ENCODE results near the gene SLC2A10.
A peak's percentile ranks its signal among the peaks of the same experiment; 100 is the strongest.

Gene SLC2A10

DNA sequence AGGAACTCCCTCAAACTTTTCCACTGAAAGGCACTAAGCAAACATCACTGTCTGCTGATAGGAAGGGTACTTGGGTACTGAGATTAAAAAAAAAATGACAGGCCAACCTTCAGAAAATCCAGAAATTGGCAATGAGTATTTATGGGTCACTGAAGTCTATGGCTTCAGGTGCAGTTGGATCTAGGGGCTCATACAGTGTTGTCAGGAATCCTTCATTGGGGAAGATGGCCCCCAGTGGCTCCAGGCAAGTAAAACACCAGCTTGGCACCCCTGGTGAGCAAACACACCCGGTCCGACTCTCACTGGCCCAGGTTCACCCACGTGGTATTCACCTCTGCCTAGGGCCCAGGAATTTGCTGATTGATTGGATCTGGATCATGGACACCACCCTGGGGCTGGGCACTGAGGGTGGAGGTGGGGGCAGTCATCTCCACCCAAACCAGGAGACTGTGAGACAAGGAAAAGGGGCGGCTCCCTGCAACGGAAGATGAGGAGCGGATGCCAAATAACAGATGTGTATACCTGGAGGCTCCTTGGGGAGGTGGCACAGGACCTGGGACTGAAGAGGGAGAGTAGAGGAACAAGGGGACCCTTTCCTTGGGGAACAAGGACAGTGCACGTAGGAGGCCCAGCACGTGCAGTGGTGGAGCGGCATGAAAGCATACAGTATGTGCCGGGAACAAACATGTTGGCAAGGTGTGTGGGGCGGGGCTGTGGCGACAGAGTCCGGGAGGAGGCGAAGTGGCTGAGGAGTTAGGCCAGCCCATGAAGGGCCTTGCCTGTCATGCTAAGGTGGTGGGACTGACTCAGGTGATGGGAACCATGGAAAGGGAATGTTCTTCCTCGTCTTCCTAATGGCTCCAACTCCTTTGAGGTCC lies 4.7 kb downstream of the SLC2A10 start:
- no peaks in the 10 kb centered on the region for H3K36me3 ChIP-seq (ENCODE audit: control insufficient read depth in 2 of 2, insufficient read depth in 2 of 2, low read length in 2 of 2)
- peaks cover 21 to 37% of the 10 kb centered on the region in 2 donors for H3K4me1 ChIP-seq (ENCODE audit: control insufficient read depth in 2 of 2, insufficient read depth in 2 of 2, low read length in 2 of 2)
- H3K9ac ChIP-seq (ENCODE audit: low read depth in 1 of 2, low read length in 2 of 2) = peak overlapping the region in 1 of 2 donors; percentile 23
- peak overlapping the region; percentile 67 for H3K27ac ChIP-seq (ENCODE audit: low read depth in 2 of 2, low read length in 2 of 2)
- H3K9me3 ChIP-seq (ENCODE audit: control insufficient read depth in 2 of 2, low read length in 2 of 2) = no peaks in the 10 kb centered on the region
- H3K27me3 ChIP-seq (ENCODE audit: control insufficient read depth in 2 of 2, insufficient read depth in 2 of 2, low read length in 2 of 2) = no peaks in the 10 kb centered on the region
- peak overlapping the region in 1 of 2 donors; percentile 54 for H3K4me3 ChIP-seq (ENCODE audit: low read length in 2 of 2)

DNA sequence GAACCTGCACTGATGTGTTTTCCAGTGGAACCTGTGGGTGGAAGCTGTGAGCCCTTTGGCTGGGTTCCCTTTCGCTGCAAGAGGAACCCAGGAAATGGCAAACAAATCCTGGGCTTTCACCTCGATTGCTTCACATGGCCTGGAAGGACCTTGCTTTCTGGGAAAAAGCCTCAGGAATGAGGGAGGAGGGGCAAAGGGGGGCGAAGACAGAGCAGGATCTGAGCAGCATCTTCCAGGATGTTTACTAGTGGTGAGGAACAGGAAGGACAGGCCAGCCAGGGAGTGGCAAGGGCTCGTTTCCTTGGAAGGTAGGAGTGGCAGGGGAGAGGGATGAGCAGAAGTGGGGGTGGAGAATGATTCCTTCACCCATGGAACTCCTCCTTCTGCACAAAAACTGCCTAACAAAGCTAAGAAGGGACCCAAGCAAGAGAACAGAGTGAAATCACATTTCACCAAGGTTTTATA lies 5.9 kb downstream of the SLC2A10 start:
- H3K36me3 ChIP-seq (ENCODE audit: control insufficient read depth in 2 of 2, insufficient read depth in 2 of 2, low read length in 2 of 2) = no peaks in the 10 kb centered on the region
- no peaks in the 10 kb centered on the region for H3K27me3 ChIP-seq (ENCODE audit: control insufficient read depth in 2 of 2, insufficient read depth in 2 of 2, low read length in 2 of 2)
- H3K4me1 ChIP-seq (ENCODE audit: control insufficient read depth in 2 of 2, insufficient read depth in 2 of 2, low read length in 2 of 2) = peaks cover 16 to 34% of the 10 kb centered on the region in 2 donors
- H3K4me3 ChIP-seq (ENCODE audit: low read length in 2 of 2) = no peak overlapping the region
- H3K27ac ChIP-seq (ENCODE audit: low read depth in 2 of 2, low read length in 2 of 2) = peak overlapping the region; percentile 67
- peak overlapping the region in 1 of 2 donors; percentile 23 for H3K9ac ChIP-seq (ENCODE audit: low read depth in 1 of 2, low read length in 2 of 2)
- no peaks in the 10 kb centered on the region for H3K9me3 ChIP-seq (ENCODE audit: control insufficient read depth in 2 of 2, low read length in 2 of 2)

DNA sequence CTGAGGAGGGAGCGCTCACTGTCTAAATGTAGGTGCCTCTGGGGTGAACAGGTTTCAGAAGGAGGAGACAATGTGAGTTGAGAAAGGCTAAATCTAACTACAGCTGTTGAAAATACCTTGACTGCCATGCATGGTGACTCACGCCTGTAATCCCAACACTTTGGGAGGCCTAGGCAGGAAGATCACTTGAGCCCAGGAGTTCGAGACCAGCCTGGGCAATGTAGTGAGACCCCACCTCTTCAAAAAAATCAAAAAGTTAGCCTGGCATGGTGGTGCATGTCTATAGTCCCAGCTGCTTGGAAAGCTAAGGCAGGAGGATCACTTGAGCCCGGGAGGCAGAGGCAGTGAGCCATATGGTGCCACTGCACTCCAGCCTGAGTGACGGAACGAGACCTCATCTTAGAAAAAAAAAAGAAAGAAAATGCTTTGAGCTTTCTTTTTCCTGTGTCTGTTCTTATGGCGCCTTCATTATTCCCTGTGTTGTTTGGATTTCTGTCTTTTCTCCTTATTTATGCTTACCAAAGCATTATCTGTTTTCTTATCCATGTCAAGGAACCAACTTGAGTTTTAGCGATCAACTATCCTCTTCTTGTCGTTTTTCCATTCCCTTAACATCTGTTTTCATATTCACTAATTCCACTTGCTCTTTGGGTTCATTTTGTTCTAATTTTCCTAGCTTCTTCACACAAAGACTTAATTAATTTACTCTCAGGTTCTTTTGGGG lies 8.5 kb downstream of the SLC2A10 start:
- Histone ChIP-seq H3K36me3 (ENCODE audit: control insufficient read depth in 2 of 2, insufficient read depth in 2 of 2, low read length in 2 of 2) (no peaks in the 10 kb centered on the region), H3K27ac (ENCODE audit: low read depth in 2 of 2, low read length in 2 of 2) (no peak overlapping the region), H3K4me3 (ENCODE audit: low read length in 2 of 2) (no peak overlapping the region), H3K9ac (ENCODE audit: low read depth in 1 of 2, low read length in 2 of 2) (no peak overlapping the region), H3K9me3 (ENCODE audit: control insufficient read depth in 2 of 2, low read length in 2 of 2) (no peaks in the 10 kb centered on the region), H3K4me1 (ENCODE audit: control insufficient read depth in 2 of 2, insufficient read depth in 2 of 2, low read length in 2 of 2) (peaks cover 12 to 22% of the 10 kb centered on the region in 2 donors), H3K27me3 (ENCODE audit: control insufficient read depth in 2 of 2, insufficient read depth in 2 of 2, low read length in 2 of 2) (no peaks in the 10 kb centered on the region)

DNA sequence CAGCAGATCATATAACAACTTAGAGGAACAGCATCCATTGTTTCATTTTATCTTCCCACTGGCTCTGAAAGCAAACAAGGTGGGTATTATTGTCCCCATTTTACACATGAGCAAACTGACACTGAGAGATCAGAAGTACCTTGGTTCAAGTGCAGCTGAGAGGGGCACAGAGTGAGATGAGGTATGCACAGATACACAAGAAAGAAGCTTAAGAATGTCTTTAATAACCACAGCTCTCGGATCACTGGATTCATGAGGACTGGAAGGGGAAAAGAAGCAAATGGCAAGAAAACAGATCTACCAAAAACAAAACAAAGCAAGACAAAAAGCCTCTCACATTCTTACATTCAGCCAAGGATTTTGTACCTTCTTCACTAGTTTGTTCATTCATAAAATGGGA lies 10.6 kb downstream of the SLC2A10 start:
- H3K27ac ChIP-seq (ENCODE audit: low read depth in 2 of 2, low read length in 2 of 2) = no peak overlapping the region

DNA sequence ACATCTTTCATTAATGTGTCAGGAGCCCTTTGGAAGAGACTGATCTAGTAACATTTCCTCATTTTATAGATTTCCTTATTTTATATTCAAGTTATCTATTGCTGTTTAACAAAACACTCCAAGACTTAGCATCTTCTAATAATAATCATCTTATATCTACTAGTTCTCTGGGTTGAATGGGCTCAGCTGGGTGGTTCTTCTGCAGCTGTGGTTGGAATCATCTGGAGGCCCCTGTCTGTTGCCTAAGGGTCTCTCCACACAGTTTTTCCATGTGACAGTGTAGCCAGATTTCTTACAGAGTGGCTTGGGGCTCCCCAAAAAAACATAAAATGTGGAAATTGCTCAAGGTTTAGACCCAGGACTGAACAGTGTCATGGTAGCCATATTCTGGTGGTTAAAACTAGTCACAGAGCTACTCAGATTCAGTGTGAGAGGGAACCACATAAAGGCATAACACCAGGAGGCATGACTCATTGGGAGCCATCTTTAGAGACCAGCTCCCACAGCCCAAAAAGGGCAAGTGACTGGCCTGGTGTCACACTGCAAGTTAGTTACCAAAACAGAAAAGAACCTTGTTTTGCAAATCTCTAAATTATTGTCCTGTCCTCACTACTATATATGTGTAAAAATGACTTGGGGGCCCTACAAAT lies 11.5 kb downstream of the SLC2A10 start:
- no peak overlapping the region for H3K27ac ChIP-seq (ENCODE audit: low read depth in 2 of 2, low read length in 2 of 2)
- no peak overlapping the region for H3K4me3 ChIP-seq (ENCODE audit: low read length in 2 of 2)
- no peaks in the 10 kb centered on the region for H3K27me3 ChIP-seq (ENCODE audit: control insufficient read depth in 2 of 2, insufficient read depth in 2 of 2, low read length in 2 of 2)
- H3K9ac ChIP-seq (ENCODE audit: low read depth in 1 of 2, low read length in 2 of 2) = no peak overlapping the region
- H3K36me3 ChIP-seq (ENCODE audit: control insufficient read depth in 2 of 2, insufficient read depth in 2 of 2, low read length in 2 of 2) = no peaks in the 10 kb centered on the region
- no peaks in the 10 kb centered on the region for H3K9me3 ChIP-seq (ENCODE audit: control insufficient read depth in 2 of 2, low read length in 2 of 2)
- no peaks in the 10 kb centered on the region for H3K4me1 ChIP-seq (ENCODE audit: control insufficient read depth in 2 of 2, insufficient read depth in 2 of 2, low read length in 2 of 2)

More for the DNA sequence above, 10.6 kb downstream of the SLC2A10 start:
- Histone ChIP-seq H3K9me3 (ENCODE audit: control insufficient read depth in 2 of 2, low read length in 2 of 2) (no peaks in the 10 kb centered on the region), H3K36me3 (ENCODE audit: control insufficient read depth in 2 of 2, insufficient read depth in 2 of 2, low read length in 2 of 2) (no peaks in the 10 kb centered on the region), H3K27me3 (ENCODE audit: control insufficient read depth in 2 of 2, insufficient read depth in 2 of 2, low read length in 2 of 2) (no peaks in the 10 kb centered on the region), H3K4me1 (ENCODE audit: control insufficient read depth in 2 of 2, insufficient read depth in 2 of 2, low read length in 2 of 2) (peaks cover 5 to 9% of the 10 kb centered on the region in 2 donors), H3K9ac (ENCODE audit: low read depth in 1 of 2, low read length in 2 of 2) (no peak overlapping the region), H3K4me3 (ENCODE audit: low read length in 2 of 2) (no peak overlapping the region)

DNA sequence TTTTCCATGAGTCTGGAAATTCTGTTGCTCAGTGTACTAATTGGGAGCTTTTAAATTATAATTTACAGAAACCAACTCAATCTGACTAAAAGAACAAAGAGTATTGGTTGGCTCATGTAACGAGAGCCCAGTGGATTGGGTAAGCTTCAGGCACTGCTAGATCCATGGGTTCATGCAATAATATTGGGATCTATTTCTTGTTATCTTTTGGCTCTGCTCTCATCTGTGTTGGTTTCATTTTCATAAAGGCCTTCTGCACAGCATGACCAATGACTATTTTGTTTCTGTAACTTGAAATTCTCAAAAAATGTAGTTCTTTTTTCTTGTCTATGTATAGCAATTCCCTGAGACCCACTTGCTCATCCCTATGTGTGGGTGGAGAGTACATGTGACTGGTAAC lies 12.0 kb downstream of the SLC2A10 start:
- Histone ChIP-seq H3K9me3 (ENCODE audit: control insufficient read depth in 2 of 2, low read length in 2 of 2) (no peaks in the 10 kb centered on the region), H3K36me3 (ENCODE audit: control insufficient read depth in 2 of 2, insufficient read depth in 2 of 2, low read length in 2 of 2) (no peaks in the 10 kb centered on the region), H3K4me1 (ENCODE audit: control insufficient read depth in 2 of 2, insufficient read depth in 2 of 2, low read length in 2 of 2) (no peaks in the 10 kb centered on the region), H3K4me3 (ENCODE audit: low read length in 2 of 2) (no peak overlapping the region), H3K27ac (ENCODE audit: low read depth in 2 of 2, low read length in 2 of 2) (no peak overlapping the region), H3K27me3 (ENCODE audit: control insufficient read depth in 2 of 2, insufficient read depth in 2 of 2, low read length in 2 of 2) (no peaks in the 10 kb centered on the region), H3K9ac (ENCODE audit: low read depth in 1 of 2, low read length in 2 of 2) (no peak overlapping the region)

DNA sequence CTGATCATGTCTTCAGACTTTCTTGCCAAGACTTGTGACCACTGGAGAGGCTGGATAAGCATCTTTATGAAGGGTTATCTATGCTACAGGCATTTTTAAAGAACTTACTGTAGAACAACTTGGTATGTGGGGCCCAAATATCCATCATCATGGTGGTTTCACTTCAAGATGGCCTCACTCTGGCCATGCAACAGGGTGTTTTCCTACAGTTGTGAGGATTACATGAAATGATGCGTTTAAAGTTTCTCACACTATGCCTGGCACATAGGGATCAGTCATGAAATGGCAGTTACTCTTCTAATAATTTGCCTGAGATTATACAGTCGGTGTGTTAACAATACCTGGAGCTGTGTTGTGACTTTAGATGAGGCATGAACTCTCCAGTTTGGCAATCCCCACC lies 13.0 kb downstream of the SLC2A10 start:
- Histone ChIP-seq H3K27ac (ENCODE audit: low read depth in 2 of 2, low read length in 2 of 2) (no peak overlapping the region), H3K4me3 (ENCODE audit: low read length in 2 of 2) (no peak overlapping the region), H3K9ac (ENCODE audit: low read depth in 1 of 2, low read length in 2 of 2) (no peak overlapping the region), H3K36me3 (ENCODE audit: control insufficient read depth in 2 of 2, insufficient read depth in 2 of 2, low read length in 2 of 2) (no peaks in the 10 kb centered on the region), H3K4me1 (ENCODE audit: control insufficient read depth in 2 of 2, insufficient read depth in 2 of 2, low read length in 2 of 2) (no peaks in the 10 kb centered on the region), H3K27me3 (ENCODE audit: control insufficient read depth in 2 of 2, insufficient read depth in 2 of 2, low read length in 2 of 2) (no peaks in the 10 kb centered on the region), H3K9me3 (ENCODE audit: control insufficient read depth in 2 of 2, low read length in 2 of 2) (no peaks in the 10 kb centered on the region)

DNA sequence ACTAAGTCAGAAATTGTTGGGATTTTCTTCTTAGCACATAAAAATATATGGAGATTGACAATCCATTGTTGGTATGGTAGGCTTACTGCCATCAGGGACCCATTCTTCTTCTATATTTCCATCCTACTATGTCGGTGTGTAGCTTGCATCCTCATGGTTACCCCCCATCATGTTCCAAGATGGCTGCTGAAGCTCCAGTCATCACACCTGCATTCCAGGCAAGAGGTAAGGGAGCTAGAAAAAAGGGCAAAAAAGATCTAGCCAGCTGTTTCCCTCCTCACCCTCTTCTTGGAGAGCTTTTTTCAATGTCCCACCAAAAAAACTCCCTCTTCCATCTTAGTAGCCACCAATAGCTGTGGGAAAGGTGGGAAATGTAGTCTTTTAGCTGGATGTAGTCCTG lies 13.6 kb downstream of the SLC2A10 start:
- Histone ChIP-seq H3K27ac (ENCODE audit: low read depth in 2 of 2, low read length in 2 of 2) (no peak overlapping the region), H3K27me3 (ENCODE audit: control insufficient read depth in 2 of 2, insufficient read depth in 2 of 2, low read length in 2 of 2) (no peaks in the 10 kb centered on the region), H3K4me3 (ENCODE audit: low read length in 2 of 2) (no peak overlapping the region), H3K9me3 (ENCODE audit: control insufficient read depth in 2 of 2, low read length in 2 of 2) (no peaks in the 10 kb centered on the region), H3K4me1 (ENCODE audit: control insufficient read depth in 2 of 2, insufficient read depth in 2 of 2, low read length in 2 of 2) (no peaks in the 10 kb centered on the region), H3K36me3 (ENCODE audit: control insufficient read depth in 2 of 2, insufficient read depth in 2 of 2, low read length in 2 of 2) (no peaks in the 10 kb centered on the region), H3K9ac (ENCODE audit: low read depth in 1 of 2, low read length in 2 of 2) (no peak overlapping the region)

DNA sequence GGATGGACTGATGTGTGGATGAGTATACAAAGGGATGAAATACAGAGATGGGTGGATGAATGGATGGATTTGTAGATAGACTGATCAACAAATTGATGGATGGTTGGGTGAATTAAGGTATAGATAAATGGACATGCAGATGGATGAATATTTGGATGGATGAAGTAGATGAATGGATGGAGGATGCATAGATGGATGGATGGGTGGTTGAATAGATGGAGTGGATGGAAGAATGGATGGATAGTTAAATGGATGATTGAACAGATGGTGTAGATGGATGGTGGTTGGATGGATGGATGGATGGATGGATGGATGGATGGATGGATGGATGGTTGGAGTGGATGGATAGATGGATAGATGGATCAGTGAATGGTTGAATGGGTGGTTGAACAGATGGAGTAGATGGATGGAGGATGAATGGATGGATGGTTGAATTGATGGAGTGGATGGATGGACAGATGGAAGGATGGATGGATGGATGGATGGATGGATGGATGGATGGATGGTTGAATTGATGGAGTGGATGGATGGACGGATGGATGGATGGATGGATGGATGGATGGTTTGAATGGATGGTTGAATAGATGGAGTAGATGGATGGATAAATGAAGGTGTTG lies 15.0 kb downstream of the SLC2A10 start:
- Histone ChIP-seq H3K9me3 (ENCODE audit: control insufficient read depth in 2 of 2, low read length in 2 of 2) (no peaks in the 10 kb centered on the region), H3K36me3 (ENCODE audit: control insufficient read depth in 2 of 2, insufficient read depth in 2 of 2, low read length in 2 of 2) (no peaks in the 10 kb centered on the region), H3K9ac (ENCODE audit: low read depth in 1 of 2, low read length in 2 of 2) (no peak overlapping the region), H3K27me3 (ENCODE audit: control insufficient read depth in 2 of 2, insufficient read depth in 2 of 2, low read length in 2 of 2) (no peaks in the 10 kb centered on the region), H3K27ac (ENCODE audit: low read depth in 2 of 2, low read length in 2 of 2) (no peak overlapping the region), H3K4me1 (ENCODE audit: control insufficient read depth in 2 of 2, insufficient read depth in 2 of 2, low read length in 2 of 2) (no peaks in the 10 kb centered on the region), H3K4me3 (ENCODE audit: low read length in 2 of 2) (no peak overlapping the region)
